ENCODE results near the gene RAET1E.
A peak's percentile ranks its signal among the peaks of the same experiment; 100 is the strongest.
"Not testable (repeated sequence)": the region's sequence is repeated elsewhere in the genome, so short reads cannot be mapped to it uniquely, and the experiment has no call there.

Gene RAET1E

DNA sequence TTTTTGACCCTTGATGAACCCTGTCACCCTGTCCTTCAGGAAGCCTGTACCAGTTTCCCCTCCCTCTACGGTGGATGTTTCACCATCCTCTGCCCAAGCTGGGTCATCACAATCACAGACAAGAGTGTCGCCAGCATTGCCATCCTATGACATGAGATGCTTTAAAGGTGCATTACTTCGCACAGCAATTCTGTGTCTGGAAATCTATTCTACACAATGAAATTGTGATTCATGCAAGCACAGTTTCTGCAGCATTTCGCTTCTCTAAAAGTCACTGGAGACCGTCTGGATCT lies 41.4 kb upstream of the RAET1E start:
- no peak overlapping the region for H3K27ac ChIP-seq
- TF ChIP-seq, protein P1, sequence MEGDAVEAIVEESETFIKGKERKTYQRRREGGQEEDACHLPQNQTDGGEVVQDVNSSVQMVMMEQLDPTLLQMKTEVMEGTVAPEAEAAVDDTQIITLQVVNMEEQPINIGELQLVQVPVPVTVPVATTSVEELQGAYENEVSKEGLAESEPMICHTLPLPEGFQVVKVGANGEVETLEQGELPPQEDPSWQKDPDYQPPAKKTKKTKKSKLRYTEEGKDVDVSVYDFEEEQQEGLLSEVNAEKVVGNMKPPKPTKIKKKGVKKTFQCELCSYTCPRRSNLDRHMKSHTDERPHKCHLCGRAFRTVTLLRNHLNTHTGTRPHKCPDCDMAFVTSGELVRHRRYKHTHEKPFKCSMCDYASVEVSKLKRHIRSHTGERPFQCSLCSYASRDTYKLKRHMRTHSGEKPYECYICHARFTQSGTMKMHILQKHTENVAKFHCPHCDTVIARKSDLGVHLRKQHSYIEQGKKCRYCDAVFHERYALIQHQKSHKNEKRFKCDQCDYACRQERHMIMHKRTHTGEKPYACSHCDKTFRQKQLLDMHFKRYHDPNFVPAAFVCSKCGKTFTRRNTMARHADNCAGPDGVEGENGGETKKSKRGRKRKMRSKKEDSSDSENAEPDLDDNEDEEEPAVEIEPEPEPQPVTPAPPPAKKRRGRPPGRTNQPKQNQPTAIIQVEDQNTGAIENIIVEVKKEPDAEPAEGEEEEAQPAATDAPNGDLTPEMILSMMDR (conservative IDR thresholded peaks at IDR 0.05): no peak

DNA sequence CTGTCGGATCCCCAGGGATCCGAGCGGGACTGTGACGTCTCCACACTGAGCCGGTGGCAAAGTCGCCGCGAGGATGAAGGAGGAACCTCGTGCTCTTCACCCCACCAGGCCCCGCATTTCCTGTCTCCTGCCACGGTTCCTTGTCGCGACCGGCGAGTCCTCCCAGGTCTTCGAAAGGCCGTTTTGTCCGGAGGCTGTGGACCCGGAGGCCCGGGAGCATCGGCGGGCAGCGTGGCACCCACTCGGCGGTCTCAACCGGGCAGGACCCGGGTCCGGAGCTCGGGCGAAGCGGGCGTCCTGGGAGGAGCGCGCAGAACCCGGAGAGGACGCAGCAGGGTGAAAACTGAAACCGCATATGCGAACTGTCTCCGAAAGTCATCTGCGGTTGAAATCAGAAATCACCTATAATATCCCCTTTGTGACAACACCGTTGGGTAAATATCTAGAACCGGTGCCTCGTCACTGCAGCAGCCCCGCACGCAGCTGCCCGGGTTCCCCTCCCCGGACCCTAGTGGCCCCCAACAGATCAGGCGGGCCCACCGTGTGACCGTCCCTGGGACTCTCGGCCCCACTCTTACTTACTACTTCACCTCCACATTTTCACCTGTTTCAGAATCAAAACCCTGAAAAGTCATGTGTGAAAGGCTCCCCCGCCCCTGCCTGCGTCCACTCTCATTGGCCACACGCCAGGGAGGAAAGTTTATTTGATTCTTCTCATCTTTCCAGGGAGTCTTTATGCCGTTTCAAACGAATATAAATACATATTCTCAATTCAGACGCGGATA lies 40.9 kb upstream of the RAET1E start:
- TF ChIP-seq, protein P1 (conservative IDR thresholded peaks at IDR 0.05): no peak
- H3K27ac ChIP-seq: no peak overlapping the region; the same call in 1 of the 2 replicates

DNA sequence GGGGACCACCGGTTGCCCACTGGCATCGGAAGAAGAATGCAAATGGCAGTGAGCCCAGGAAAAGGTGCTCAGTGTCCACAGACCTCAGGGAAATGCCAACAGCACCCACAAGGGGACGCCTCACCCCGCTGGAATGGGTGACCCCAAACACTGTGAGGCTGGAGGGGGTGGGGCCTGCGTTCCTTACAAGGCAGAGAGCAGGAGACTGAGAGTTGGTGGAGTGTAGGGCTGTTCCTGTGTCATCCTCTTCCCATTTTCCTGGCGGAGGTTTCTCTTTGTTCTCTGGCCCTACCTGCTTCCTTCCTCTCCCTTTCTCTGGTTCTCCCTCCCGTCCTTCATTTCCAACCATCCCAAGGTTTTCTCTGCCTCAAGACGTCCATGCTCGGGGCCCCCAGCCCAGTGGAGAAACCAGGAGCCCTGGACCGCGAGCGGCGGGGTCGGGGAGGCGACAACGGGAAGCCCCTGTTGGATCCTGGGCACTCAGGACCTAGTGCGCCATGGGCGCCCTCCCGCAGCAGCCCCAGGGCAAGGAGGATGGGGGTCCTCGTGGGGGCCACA lies 40.2 kb upstream of the RAET1E start:
- not testable (repeated sequence) for H3K27ac ChIP-seq
- TF ChIP-seq, protein P1 (conservative IDR thresholded peaks at IDR 0.05): 0 out of 2 replicates have a peak, but pooled peaks have one; percentile 19

DNA sequence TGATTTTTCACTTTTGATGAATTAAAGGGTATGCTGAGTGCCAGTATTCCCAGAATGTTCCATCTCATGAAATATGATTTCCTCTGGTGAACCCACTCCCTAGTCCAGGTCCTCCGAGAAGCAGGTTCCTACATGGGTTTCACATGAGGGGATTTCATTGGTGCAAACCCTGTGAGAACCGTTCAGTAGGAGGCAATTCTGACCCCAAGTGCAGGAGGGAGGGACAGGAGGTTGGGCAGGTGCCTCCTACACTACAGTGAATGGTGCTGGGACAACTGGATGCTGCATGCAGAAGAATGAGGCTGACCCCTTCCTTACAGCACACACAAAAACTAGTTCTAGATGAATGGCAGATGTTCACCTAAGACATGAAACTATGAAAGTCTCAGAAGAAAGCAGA lies 38.8 kb upstream of the RAET1E start:
- TF ChIP-seq, protein P1 (conservative IDR thresholded peaks at IDR 0.05): no peak
- no peak overlapping the region for H3K27ac ChIP-seq

DNA sequence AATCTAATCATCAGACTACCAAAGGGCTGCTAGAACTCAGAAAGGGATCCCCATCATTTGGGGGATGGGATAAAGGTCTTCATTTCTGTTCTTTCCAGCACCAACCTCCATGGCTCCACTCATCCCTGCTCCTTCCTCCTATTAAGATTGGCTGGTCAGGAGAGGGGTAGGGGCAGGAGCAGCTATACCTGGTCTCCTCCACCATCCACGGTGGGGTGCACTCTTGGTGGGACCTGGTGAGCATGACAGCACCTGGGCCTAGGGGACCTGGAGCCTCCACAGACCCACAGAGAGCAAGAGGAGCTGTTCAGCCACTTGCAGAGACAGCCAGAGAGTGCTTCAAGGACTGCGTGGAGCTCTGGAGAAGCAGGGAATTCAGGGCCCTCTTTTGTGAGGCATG lies 37.8 kb upstream of the RAET1E start:
- no peak overlapping the region for H3K27ac ChIP-seq
- TF ChIP-seq, protein P1 (conservative IDR thresholded peaks at IDR 0.05): no peak

DNA sequence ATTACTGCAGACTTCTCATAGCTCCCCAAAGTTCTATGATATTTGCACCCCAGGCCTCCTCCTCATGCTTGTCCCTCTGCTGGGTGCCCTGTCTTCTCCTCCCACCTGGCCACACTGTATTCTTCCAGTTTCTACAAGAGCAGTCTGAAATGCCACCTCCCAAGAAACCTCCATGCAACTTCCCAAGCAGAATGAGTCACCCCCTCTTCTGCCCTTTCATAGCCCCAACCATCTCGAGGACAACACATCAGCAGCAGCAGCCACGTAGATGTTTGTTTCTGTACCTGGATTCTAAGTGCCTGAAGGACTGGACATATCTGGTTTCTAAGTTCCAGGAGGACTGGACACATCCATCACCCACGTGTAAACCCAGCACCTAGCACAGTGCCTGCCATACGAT lies 37.3 kb upstream of the RAET1E start:
- TF ChIP-seq, protein P1 (conservative IDR thresholded peaks at IDR 0.05): no peak
- H3K27ac ChIP-seq: no peak overlapping the region

DNA sequence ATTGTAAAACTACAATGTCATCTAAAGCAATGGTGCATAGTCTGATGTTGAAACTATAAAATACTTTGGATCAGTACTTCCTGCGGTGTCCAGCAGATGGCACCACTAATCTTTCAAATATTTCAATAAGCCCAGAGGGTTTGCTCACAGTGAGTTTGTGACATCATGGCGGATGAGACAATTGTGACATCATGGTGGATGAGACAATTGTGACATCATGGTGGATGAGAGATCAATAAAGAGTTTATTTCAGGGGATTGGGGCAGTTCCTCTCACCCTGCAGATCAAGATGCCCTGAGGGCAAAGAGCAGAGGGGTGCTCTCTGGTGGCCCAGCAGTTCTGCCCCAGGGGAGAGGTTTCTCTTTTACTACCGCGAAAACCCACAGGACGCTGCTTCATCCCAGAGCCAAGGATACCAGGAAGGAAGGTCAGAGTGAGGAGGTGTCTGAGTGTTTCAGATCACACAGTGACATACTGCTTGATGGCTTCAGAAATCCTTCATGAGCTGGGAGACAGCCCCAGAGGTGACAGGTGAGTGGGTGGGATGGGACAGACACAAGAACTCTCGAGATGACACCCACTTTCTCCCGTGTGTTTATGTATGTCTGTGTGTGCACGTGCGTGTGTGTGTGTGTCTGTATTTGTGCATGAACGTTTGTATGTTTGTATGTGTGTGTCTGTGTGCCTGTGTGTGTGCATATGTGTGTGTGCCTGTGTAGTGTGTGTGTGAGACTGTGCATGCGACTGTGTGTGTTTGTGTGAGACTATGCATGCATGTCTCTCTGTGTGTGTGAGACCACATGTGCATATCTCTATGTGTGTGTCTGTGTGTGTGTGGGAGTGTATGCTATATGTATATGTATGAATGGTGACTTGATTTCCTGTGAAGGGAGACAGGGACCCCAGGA lies 36.6 kb upstream of the RAET1E start:
- TF ChIP-seq, protein P1 (conservative IDR thresholded peaks at IDR 0.05): peak; percentile 76
- H3K27ac ChIP-seq: no peak overlapping the region

Measured in VCaP (cell line).